RWPE2 (cell line): ENCODE measurements around the gene TMEM126B.
"Not testable (repeated sequence)": the region's sequence is repeated elsewhere in the genome, so short reads cannot be mapped to it uniquely, and the experiment has no call there.

Source experiments
- ATAC-seq: fragments of 200-7000 bp; cut with Tn5 transposase; 3 replicates; pipeline ENCODE4 v1.9.1; 2021; ENCODE audit warnings: low read depth
- DNase-seq: peaks from one replicate; pipeline ENCODE4 v3.0.0-alpha.2; 2020; ENCODE audit warnings: low spot score
- H3K27ac ChIP-seq: fragments of 450-650 bp; 2 replicates; pipeline ENCODE4 v1.5.1; 2017; ENCODE audit warnings: mild to moderate bottlenecking; ENCODE audit not compliant: poor library complexity, severe bottlenecking
- H3K27me3 ChIP-seq: fragments of 250-450 bp; sonication (Bioruptor Pico); 2 replicates; pipeline ENCODE4 v1.5.1; 2021; ENCODE audit warnings: mild to moderate bottlenecking, moderate library complexity; ENCODE audit not compliant: insufficient read depth, poor library complexity, severe bottlenecking
- H3K36me3 ChIP-seq: fragments of 250-450 bp; sonication (Bioruptor Pico); 2 replicates; pipeline ENCODE4 v1.5.1; 2020; ENCODE audit warnings: low read depth, mild to moderate bottlenecking, moderate library complexity
- H3K4me1 ChIP-seq: fragments of 250-450 bp; sonication (Bioruptor Pico); 2 replicates; pipeline ENCODE4 v1.5.1; 2021; ENCODE audit warnings: mild to moderate bottlenecking, moderate library complexity; ENCODE audit not compliant: insufficient read depth, poor library complexity, severe bottlenecking
- H3K4me3 ChIP-seq: fragments of 250-450 bp; sonication (Bioruptor Pico); 2 replicates; pipeline ENCODE4 v1.5.1; 2021; ENCODE audit warnings: mild to moderate bottlenecking, moderate library complexity; ENCODE audit not compliant: severe bottlenecking
- H3K9me3 ChIP-seq: fragments of 250-450 bp; sonication (Bioruptor Pico); 2 replicates; pipeline ENCODE4 v1.5.1; 2021; ENCODE audit warnings: mild to moderate bottlenecking, moderate library complexity; ENCODE audit not compliant: severe bottlenecking
- CTCF ChIP-seq: fragments of 450-650 bp; IDR thresholded peaks from one replicate; pipeline ENCODE4 v1.5.1; 2017; ENCODE audit warnings: mild to moderate bottlenecking, moderate library complexity; ENCODE audit not compliant: poor library complexity, severe bottlenecking

Gene TMEM126B

GRCh38 chr11:85609286-85609685 is 19.1 kb upstream of the TMEM126B start:
- H3K27me3 ChIP-seq, H3K9me3 ChIP-seq, ATAC-seq, H3K4me1 ChIP-seq, H3K36me3 ChIP-seq, H3K27ac ChIP-seq, H3K4me3 ChIP-seq, DNase-seq: not testable (repeated sequence)

GRCh38 chr11:85611643-85612042 is 16.8 kb upstream of the TMEM126B start:
- H3K9me3 ChIP-seq, ATAC-seq, H3K4me3 ChIP-seq, H3K4me1 ChIP-seq, DNase-seq, H3K27ac ChIP-seq, H3K27me3 ChIP-seq, H3K36me3 ChIP-seq: not testable (repeated sequence)

- no peak for DNase-seq
Measured at GRCh38 chr11:85619499-85619898, 8.9 kb upstream of the TMEM126B start.

GRCh38 chr11:85620256-85620655 is 8.1 kb upstream of the TMEM126B start:
- DNase-seq (no peak), ATAC-seq (no peak)
- TF ChIP-seq CTCF, result no peak
- no peak overlapping the region for H3K4me3 ChIP-seq
- H3K27ac ChIP-seq, result no peak overlapping the region
- H3K9me3 ChIP-seq, result no peaks in the 10 kb centered on the region
- H3K4me1 ChIP-seq, result no peaks in the 10 kb centered on the region
- H3K36me3 ChIP-seq, result no peaks in the 10 kb centered on the region
- no peaks in the 10 kb centered on the region for H3K27me3 ChIP-seq

More at GRCh38 chr11:85619499-85619898, 8.9 kb upstream of the TMEM126B start:
- Histone ChIP-seq H3K4me1 (no peaks in the 10 kb centered on the region), H3K36me3 (no peaks in the 10 kb centered on the region), H3K27ac (no peak overlapping the region), H3K27me3 (no peaks in the 10 kb centered on the region), H3K4me3 (no peak overlapping the region), H3K9me3 (no peaks in the 10 kb centered on the region)
- no peak for TF ChIP-seq CTCF
- no peak for ATAC-seq

GRCh38 chr11:85626496-85626895 is 1.9 kb upstream of the TMEM126B start:
- no peak for TF ChIP-seq CTCF
- DNase-seq (no peak), ATAC-seq (no peak)
- H3K27me3 ChIP-seq, result no peaks in the 10 kb centered on the region
- no peaks in the 10 kb centered on the region for H3K9me3 ChIP-seq
- H3K36me3 ChIP-seq, result peaks cover 6% of the 10 kb centered on the region
- peaks cover 10% of the 10 kb centered on the region for H3K4me1 ChIP-seq
- H3K4me3 ChIP-seq, result no peak overlapping the region
- no peak overlapping the region for H3K27ac ChIP-seq

GRCh38 chr11:85627332-85627997 is 928 bp upstream of the TMEM126B start, which contains the start of gene DLG2:
DLG2 (minus strand) TSS chr11:85627344.
- Histone ChIP-seq H3K36me3 (peaks cover 16% of the 10 kb centered on the region), H3K9me3 (no peaks in the 10 kb centered on the region), H3K27me3 (no peaks in the 10 kb centered on the region), H3K4me1 (peaks cover 10% of the 10 kb centered on the region), H3K27ac (peak within 1 kb of the TSS; percentile 38), H3K4me3 (peak within 1 kb of the TSS; percentile 61)
- peak; percentile 5 for ATAC-seq
- TF ChIP-seq CTCF, result no peak
- no peak for DNase-seq
